MG63 (cell line): ENCODE results near the gene SLC39A12. TPM values are rescaled to one million over a fixed set of nuclear protein-coding genes. Genes with fewer than 3 reads are reported as not detected.

Experiments
- DNase-seq: peaks from one replicate; pipeline ENCODE4 v3.0.0-alpha.2; 2020
- H3K27me3 ChIP-seq: fragments of 250-450 bp; sonication (Bioruptor Pico); 2 replicates; pipeline ENCODE4 v1.5.1; 2020; ENCODE audit warnings: mild to moderate bottlenecking, moderate library complexity
- H3K36me3 ChIP-seq: fragments of 250-450 bp; sonication (Bioruptor Pico); 2 replicates; pipeline ENCODE4 v1.5.1; 2020; ENCODE audit warnings: mild to moderate bottlenecking, moderate library complexity
- H3K4me3 ChIP-seq: fragments of 250-450 bp; sonication (Bioruptor Pico); 2 replicates; pipeline ENCODE4 v1.5.1; 2020; ENCODE audit warnings: mild to moderate bottlenecking, moderate library complexity
- H3K9me3 ChIP-seq: fragments of 250-450 bp; sonication (Bioruptor Pico); 2 replicates; pipeline ENCODE4 v1.5.1; 2020; ENCODE audit warnings: mild to moderate bottlenecking, moderate library complexity
- total RNA-seq: library from RNA; depleted of rRNA; stranded (reverse); fragments of >200 nt; shearing (Covaris generic); gene quantifications from 2 replicates; pipeline ENCODE4 v1.2.3, GENCODE V29; 2014; ENCODE audit warnings: low replicate concordance

SLC39A12 gene
- total RNA-seq, 1 experiment from 2014 or later, result 0.23 TPM

DNA sequence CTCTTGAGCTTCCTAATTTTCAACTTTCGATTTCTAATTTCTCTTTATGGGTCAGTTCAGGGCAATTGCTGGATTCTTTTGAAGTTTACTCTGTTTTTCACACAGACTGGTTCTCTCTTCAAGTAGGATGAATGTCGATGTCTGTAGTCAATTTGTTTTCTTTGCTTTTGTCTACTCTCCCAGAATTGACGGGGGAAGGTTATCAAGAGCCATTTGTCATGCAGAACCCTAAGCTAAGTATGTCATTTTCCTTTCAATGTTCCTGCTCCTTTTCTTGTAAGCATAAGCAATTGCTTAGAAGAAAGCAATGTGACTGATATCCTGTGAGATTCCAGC lies 53.7 kb downstream of the SLC39A12 start:
- H3K4me3 ChIP-seq, result no peak overlapping the region
- no peaks in the 10 kb centered on the region for H3K36me3 ChIP-seq
- no peak for DNase-seq
- no peaks in the 10 kb centered on the region for H3K9me3 ChIP-seq
- H3K27me3 ChIP-seq, result no peaks in the 10 kb centered on the region

DNA sequence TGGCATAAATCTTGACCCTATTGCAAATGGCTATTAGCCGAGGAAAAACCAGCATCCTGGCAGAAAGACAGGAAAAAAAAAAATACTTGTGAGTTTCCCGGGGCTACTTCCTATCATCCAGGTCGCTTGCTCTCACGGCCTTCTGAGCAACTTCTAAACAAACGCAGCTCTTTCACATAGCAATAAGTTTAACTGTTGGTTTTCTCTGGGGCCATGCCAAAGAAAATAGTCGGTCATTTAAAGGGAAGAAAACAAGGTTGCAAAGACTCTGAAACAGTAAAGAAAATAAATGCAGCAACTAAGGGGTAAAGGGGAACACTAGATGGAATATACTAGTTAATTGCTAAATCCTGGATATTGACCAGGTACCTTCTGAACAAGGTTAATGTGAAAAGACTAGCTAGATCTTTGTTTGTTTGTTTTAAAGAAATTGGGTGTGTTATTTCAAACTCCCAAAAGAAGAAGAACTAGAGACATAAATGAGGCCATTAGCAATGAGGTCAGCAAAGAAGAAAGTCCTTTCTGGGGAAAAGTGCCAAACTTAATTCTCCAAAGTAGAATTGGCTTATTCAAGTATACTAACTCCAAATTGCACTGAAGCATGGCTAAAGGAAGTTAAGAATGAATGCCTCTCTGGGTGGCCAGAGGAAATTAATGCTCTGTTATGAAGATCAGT lies 54.2 kb downstream of the SLC39A12 start:
- H3K27me3 ChIP-seq, result no peaks in the 10 kb centered on the region
- no peaks in the 10 kb centered on the region for H3K9me3 ChIP-seq
- peak; percentile 69 for DNase-seq
- H3K4me3 ChIP-seq, result no peak overlapping the region
- H3K36me3 ChIP-seq, result no peaks in the 10 kb centered on the region

DNA sequence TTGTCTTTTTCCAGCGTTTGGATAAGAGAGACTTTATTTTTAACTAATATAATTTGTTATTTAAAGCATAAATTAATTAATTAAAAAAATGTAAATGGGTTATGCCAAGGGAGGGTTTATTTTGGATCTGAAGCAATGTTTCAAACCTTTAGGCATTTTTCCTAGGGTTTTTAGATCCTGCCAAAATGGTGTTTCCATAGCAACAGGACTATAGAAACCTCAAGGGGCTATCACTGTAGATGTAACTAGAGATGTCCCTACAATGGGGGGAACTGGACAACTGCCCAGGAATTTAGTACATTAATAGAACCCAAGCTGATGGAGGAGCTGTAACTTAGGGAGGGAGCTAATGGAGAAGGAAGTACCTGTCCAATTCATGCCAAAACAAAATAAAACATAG lies 57.3 kb downstream of the SLC39A12 start:
- H3K9me3 ChIP-seq, result no peaks in the 10 kb centered on the region
- H3K27me3 ChIP-seq, result no peaks in the 10 kb centered on the region
- H3K36me3 ChIP-seq, result no peaks in the 10 kb centered on the region
- DNase-seq, result no peak
- H3K4me3 ChIP-seq, result no peak overlapping the region

DNA sequence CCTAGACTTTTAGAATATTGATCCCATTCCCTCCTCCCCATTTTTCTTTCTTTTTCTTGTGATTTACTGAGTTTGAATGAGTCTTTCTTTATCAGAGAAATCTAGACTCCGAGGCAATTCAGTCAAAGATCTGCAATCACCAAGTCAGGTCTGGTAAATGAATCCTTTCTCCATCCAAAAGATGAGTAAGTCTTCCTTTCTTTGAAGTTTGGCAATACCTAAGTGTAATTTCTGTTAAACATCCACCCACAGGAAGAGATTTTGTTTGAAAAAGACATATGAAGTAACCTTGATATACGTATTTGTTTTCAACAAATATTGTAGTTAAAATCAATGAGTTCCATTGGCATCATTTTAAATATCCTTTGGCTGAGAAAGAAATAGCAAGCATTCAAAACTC lies 58.3 kb downstream of the SLC39A12 start:
- no peaks in the 10 kb centered on the region for H3K9me3 ChIP-seq
- no peaks in the 10 kb centered on the region for H3K36me3 ChIP-seq
- DNase-seq, result no peak
- no peak overlapping the region for H3K4me3 ChIP-seq
- H3K27me3 ChIP-seq, result no peaks in the 10 kb centered on the region

DNA sequence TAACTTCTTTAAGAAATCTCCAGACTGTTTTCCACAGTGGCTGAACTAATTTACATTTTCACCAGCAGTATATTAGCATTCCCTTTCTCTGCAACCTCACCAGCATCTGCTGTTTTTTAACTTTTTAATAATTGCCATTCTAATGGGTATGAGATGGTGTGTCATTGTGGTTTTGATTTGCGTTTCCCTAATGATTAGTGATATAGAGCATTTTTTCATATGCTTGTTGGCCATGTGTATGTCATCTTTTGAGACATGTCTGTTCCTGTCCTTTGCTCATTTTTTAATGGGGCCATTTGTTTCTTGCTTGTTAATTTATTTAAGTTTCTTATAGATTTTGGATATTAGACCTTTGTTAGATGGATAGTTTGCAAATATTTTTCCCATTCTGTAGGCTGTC lies 68.8 kb downstream of the SLC39A12 start:
- no peak overlapping the region for H3K4me3 ChIP-seq
- H3K27me3 ChIP-seq, result no peaks in the 10 kb centered on the region
- no peaks in the 10 kb centered on the region for H3K36me3 ChIP-seq
- no peak for DNase-seq
- peaks cover 17% of the 10 kb centered on the region for H3K9me3 ChIP-seq

DNA sequence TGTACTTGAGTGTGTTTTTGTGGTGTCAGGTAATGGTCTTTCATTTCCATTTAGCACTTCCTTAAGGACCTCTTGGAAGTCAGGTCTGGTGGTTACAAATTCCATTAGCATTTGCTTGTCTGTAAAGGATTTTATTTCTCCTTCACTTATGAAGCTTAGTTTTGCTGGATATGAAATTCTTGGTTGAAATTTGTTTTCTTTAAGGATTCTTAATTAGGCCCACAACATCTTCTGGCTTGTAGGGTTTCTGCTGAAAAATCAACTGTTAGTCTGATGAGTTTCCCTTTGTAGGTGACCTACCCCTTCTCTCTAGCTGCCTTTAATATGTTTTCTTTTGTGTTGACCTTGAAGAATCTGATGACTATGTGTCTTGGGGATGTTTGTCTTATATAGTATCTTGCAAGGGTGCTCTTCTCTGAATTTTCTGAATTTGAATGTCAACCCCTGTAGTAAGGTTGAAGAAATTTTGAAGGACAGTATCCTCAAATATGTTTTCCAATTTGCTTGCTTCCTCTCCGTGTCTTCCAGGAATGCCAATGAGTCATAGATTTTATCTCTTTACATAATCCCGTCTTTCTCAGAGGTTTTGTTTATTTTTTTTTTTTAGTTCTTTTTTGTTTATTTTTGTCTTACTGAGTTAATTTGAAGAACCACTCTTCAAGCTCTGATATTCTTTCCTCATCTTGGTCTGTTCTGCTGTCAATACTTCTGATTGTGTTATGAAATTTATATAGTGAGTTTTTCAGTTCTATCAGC lies 70.2 kb downstream of the SLC39A12 start:
- Histone ChIP-seq H3K9me3 (peaks cover 17% of the 10 kb centered on the region), H3K27me3 (no peaks in the 10 kb centered on the region), H3K4me3 (no peak overlapping the region), H3K36me3 (no peaks in the 10 kb centered on the region)
- DNase-seq, result no peak

DNA sequence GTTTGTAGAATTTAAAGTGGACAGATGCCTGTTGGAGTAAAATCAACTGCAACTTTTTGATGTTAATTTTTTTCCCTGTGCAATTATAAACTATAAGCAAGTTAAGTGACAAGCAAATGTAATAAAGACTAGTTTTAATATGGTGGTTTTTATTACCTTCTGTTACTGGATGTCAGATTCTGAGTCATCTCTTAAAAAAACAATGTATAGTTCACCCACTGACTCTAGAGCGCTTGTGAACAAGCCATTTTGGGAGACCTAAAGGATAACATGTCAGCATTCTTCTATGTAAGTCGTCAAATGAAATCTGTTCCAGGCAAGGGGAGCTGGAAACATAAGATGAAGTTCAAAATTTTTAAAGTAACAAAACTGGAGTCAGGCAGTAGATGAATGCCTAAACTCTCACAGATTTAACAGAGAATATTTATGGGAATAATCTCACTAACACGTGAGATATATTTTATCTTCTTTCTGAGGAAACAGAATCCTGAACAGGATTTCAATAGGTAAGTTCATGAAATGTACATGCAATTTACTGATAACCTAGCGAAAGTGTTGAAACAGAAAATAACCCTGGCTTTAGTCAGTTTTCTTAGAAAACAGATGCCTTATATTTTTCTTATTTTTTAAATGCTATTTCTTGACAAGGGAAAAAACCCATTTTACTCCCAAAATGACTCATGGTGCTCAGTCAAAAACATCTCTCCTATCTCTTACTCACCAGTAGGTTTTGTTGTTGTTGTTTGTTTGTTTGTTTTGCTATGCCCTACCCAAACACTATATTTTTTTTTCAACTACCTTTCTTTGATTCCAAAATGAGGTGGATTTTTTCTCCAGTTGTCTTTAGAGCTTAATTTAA lies 91.7 kb downstream of the SLC39A12 start:
- DNase-seq, result no peak
- no peak overlapping the region for H3K4me3 ChIP-seq

DNA sequence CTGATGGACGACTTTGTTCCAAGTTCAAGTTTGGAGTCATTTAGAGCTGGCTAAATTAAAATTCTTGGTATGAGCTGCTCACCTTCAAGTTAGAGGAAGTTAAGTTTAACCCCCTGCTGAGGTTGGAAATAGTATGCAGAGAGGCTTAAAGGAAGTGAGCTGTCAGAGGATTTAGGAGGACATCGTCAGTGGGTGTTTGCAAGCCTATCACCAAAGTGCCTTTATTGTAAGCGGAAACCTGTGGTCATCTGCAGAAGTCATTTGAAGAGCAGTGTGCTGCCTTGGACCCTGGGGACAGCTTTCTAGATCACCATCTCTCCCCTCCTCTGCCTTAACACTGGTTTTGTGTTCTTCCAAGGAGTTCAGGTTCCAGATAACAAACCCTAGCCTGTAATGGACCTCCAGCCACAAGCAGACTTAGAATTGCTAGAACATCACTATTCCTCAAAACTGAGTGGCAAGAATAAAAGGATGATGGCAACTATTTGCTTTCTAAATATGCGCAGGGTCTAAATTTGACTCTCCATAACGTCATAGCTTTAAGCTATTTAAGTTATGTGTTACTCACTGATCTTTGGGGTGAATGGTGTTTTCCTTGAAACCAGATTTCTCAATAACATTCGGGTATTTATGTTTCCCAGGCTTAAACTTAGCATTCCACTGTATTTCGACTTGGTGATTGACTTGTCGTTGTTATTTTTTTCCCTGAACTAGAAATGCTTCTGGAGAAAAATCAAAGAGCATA lies 93.4 kb downstream of the SLC39A12 start:
- H3K36me3 ChIP-seq, result no peaks in the 10 kb centered on the region
- no peak overlapping the region for H3K4me3 ChIP-seq
- no peaks in the 10 kb centered on the region for H3K9me3 ChIP-seq
- no peaks in the 10 kb centered on the region for H3K27me3 ChIP-seq
- DNase-seq, result no peak

More for the DNA sequence above, 91.7 kb downstream of the SLC39A12 start:
- no peaks in the 10 kb centered on the region for H3K36me3 ChIP-seq
- no peaks in the 10 kb centered on the region for H3K27me3 ChIP-seq
- no peaks in the 10 kb centered on the region for H3K9me3 ChIP-seq

DNA sequence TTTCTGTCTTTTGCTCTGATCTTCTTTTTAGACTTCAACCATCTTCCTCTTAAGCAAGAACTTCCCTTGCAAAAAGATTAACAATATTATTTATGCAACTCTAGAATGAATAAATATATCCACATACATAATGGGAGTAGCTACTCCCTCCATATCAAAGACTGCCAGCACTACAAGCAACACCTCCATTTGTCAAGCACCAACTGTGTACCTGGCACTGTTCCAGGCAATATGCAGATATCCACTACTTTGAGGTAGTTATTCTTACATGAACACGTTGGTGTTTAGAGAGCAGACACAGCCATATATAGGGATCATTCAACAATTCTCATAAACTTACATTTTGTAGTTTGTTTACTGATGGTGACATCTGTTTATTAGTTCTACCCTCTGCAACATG lies 104.9 kb downstream of the SLC39A12 start:
- no peak overlapping the region for H3K4me3 ChIP-seq
- no peaks in the 10 kb centered on the region for H3K36me3 ChIP-seq
- no peaks in the 10 kb centered on the region; the same call in 1 of the 2 replicates for H3K27me3 ChIP-seq
- DNase-seq, result no peak
- no peaks in the 10 kb centered on the region for H3K9me3 ChIP-seq

DNA sequence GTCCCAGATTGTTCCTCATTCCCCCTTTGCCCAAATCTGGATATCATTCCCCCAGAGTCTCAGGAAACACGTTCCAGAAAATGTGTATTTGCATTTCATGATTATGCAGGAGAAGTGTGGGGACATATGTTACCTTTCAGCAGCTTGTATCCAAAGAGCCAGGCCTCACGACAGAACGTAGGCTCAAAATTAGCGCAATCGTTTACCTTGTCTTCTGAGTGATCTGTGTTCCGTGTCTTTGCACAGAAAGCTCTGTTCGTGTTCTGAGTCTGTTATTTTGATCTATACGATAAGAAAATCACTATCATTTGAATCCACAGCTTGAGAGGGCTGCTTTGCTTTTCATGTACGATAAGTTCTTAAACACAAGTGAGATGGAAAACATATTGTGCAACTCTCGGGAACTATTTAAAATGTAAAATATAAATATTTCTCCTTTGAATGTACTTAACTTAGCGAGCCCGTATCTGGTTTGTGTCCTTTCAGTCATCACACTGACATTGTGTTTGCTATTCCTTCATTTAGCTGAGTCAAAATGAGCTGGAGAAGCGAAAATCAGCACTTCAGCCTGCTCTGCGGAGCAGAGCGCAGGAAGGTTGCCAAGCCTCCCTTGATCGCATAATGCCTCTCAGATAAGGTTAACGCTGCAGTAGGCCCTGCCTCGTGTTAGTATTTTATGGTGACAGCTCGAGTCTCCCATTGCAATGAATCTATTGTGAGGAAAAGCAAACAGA lies 108.3 kb downstream of the SLC39A12 start:
- Histone ChIP-seq H3K36me3 (no peaks in the 10 kb centered on the region), H3K4me3 (no peak overlapping the region)
- DNase-seq, result no peak

DNA sequence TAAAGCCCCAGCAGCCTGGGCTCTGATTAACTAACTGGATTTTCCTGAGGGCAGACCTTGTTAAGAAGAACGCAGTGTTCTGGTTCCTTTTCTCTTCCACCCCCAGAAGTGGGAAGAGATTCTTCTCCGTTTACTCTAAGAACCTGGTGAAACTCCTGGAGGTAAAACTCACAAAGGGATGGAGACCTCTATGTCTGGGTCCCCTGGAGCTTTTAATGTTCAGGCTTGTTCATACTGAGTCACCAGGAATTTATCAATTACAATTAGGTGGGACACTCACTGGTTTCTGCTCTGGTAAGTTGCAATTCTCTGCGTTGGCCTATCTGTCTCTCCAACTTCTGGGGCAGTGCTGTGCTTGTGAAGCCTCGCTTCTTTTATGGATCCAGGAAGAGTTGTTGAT lies 115.2 kb downstream of the SLC39A12 start:
- Histone ChIP-seq H3K36me3 (no peaks in the 10 kb centered on the region), H3K4me3 (no peak overlapping the region), H3K27me3 (no peaks in the 10 kb centered on the region), H3K9me3 (no peaks in the 10 kb centered on the region)
- DNase-seq, result no peak

More for the DNA sequence above, 108.3 kb downstream of the SLC39A12 start:
- no peaks in the 10 kb centered on the region for H3K9me3 ChIP-seq
- H3K27me3 ChIP-seq, result no peaks in the 10 kb centered on the region

DNA sequence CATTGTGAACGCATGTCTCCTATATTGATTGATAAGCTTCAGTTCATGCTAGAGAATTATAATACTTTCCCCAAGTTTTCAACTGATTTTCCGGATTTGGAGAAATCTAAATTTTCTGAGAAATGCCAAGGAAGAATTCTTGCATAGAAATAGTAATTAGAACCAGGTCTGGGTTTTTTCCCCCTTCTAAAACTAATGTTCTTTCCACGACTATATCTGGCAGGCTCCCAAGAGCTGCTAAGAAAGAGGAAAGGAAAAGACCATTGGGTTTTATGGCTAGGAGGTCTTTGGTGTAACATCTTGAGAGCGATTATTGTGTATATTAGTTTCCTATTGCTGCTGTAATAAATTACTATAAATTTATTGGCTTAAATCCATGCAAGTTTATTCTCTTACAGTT lies 116.7 kb downstream of the SLC39A12 start:
- no peaks in the 10 kb centered on the region for H3K36me3 ChIP-seq
- H3K4me3 ChIP-seq, result no peak overlapping the region
- no peaks in the 10 kb centered on the region for H3K9me3 ChIP-seq
- no peak for DNase-seq
- no peaks in the 10 kb centered on the region for H3K27me3 ChIP-seq

DNA sequence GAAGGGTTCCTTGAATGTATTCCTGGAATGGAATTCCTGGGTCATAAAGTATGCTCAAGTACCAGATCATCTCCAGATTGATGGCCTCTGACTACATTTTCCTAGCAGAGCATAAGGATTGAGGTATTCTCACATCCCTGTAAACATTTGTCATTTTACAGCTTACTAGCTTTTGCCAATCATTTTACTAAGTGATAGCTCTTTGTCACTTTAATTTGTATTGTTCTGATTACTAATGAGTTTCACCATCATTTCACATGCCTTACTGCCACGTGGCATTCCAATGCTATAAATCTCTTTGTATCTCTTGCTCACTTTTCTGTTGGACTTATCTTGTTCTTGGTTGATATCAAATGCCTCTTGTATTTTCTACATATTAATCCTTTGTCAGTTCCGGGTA lies 119.9 kb downstream of the SLC39A12 start:
- Histone ChIP-seq H3K36me3 (no peaks in the 10 kb centered on the region), H3K27me3 (no peaks in the 10 kb centered on the region), H3K9me3 (no peaks in the 10 kb centered on the region), H3K4me3 (no peak overlapping the region)
- DNase-seq, result no peak

DNA sequence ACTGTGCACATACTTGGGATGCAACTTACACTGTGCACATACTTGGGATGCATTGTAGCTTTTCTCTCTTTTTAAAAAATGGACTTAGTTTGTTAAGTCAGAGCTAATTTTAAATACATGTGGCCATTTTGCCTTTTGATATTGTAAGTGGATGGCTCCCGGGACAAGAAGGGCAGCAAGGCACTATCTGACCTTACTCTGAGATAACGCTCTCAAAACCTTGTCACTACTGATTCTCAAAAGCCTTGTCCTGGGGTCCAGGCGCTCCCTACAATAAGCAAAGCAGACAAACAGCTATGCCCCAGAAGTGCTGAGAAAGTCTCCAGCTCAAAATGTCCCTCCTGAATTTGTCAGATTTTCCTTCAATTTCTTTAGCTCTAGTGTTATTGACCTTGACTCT lies 121.6 kb downstream of the SLC39A12 start:
- Histone ChIP-seq H3K36me3 (no peaks in the 10 kb centered on the region), H3K9me3 (no peaks in the 10 kb centered on the region), H3K4me3 (no peak overlapping the region), H3K27me3 (no peaks in the 10 kb centered on the region)
- DNase-seq, result no peak

DNA sequence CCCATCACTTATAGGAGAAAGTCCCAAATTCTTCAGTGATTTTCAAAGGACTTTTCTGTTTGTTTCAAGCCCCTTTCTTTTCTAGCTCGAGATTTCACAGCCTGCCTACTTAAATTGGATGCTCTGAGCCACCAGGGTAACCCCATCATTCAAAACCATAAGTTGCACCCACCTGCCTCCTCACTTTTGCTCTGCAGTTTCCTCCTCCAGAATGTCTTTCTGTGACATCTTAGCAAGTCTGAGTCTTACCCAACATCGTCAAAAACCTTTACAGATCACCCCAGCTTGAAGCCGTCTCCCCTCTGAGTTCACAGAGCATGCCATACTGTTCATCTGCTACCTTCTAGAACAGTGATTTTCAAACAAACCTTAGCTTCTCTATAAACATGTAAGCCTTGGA lies 124.2 kb downstream of the SLC39A12 start:
- DNase-seq, result no peak
- H3K4me3 ChIP-seq, result no peak overlapping the region
- no peaks in the 10 kb centered on the region for H3K27me3 ChIP-seq
- no peaks in the 10 kb centered on the region for H3K9me3 ChIP-seq
- no peaks in the 10 kb centered on the region for H3K36me3 ChIP-seq

DNA sequence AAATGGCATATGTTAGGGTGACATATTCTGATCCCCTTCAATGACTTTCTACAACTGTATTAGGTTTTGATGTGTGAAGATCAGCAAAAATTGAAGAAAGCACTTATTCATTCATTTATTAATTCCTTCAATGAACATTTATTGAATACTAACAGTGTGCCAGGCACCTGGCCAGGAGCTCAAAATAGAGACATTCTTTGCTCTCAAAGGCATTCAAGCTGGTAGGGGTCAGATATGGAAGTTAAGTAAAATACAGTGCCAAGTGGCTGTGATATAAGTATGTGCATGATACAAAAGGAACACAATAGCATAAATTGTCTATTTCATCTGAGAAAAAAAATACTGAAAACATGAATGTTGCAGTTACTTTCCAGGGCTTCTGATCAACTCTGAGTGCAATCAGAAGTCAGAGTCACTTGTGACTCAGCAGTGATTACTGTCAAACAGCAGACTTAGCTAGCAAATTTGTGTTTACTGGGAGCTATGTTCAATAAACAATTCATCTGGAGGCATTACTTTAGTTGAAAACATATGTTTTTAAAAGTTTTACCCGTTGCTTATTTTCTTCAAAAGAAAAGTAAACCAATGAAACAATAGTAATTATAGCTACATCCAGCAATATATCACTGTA lies 128.1 kb downstream of the SLC39A12 start:
- Histone ChIP-seq H3K4me3 (no peak overlapping the region), H3K36me3 (no peaks in the 10 kb centered on the region), H3K9me3 (no peaks in the 10 kb centered on the region), H3K27me3 (no peaks in the 10 kb centered on the region)
- peak; percentile 12 for DNase-seq
